BLaER1 treated with 17β-estradiol and CSF1 and Interleukin-3, amounts not matched to agents 10 nM and 100 nM (cell line): ENCODE results near the gene GRM7.

Source experiments
- H3K27ac ChIP-seq, 11 experiments: shearing (Covaris generic); formaldehyde crosslinking; 2 replicates each; pipeline ENCODE4 v1.8.1; 2022
- H3K27me3 ChIP-seq, 11 experiments: shearing (Covaris generic); formaldehyde crosslinking; 2 replicates each; pipeline ENCODE4 v1.8.1; 2022
- H3K36me3 ChIP-seq, 11 experiments: shearing (Covaris generic); formaldehyde crosslinking; 2 replicates each; pipeline ENCODE4 v1.8.1; 2022
- H3K4me1 ChIP-seq, 10 experiments: shearing (Covaris generic); formaldehyde crosslinking; 2 replicates each; pipeline ENCODE4 v1.8.1; 2022
- H3K4me2 ChIP-seq, 11 experiments: shearing (Covaris generic); formaldehyde crosslinking; 2 replicates each; pipeline ENCODE4 v1.8.1; 2022
- H3K4me3 ChIP-seq, 10 experiments: shearing (Covaris generic); formaldehyde crosslinking; 2 replicates each; pipeline ENCODE4 v1.8.1; 2022
- H3K9ac ChIP-seq, 11 experiments: shearing (Covaris generic); formaldehyde crosslinking; 2 replicates each; pipeline ENCODE4 v1.8.1; 2022
- H3K9me3 ChIP-seq, 11 experiments: shearing (Covaris generic); formaldehyde crosslinking; replicated peaks in 1 of 11; 2 replicates each; pipeline ENCODE4 v1.8.1; 2022
- H4K20me1 ChIP-seq, 11 experiments: shearing (Covaris generic); formaldehyde crosslinking; 2 replicates each; pipeline ENCODE4 v1.8.1; 2022
- Cebpa-rat ChIP-seq, 11 experiments: shearing (Covaris generic); IDR thresholded peaks; 2 replicates each; pipeline ENCODE4 v1.8.1; 2022

Gene GRM7

GRCh38 chr3:7518026-7518425 is 657.1 kb downstream of the GRM7 start:
- Histone ChIP-seq H3K27me3 (no peaks in the 10 kb centered on the region), H3K9ac (no peak overlapping the region), H3K9me3 (no peaks in the 10 kb centered on the region), H3K27ac (no peak overlapping the region), H3K4me1 (no peaks in the 10 kb centered on the region), H3K4me3 (no peak overlapping the region), H4K20me1 (no peaks in the 10 kb centered on the region), H3K4me2 (no peak overlapping the region), H3K36me3 (no peaks in the 10 kb centered on the region)
- no peak for TF ChIP-seq Cebpa-rat (IDR thresholded peaks at IDR 0.05)

DNA sequence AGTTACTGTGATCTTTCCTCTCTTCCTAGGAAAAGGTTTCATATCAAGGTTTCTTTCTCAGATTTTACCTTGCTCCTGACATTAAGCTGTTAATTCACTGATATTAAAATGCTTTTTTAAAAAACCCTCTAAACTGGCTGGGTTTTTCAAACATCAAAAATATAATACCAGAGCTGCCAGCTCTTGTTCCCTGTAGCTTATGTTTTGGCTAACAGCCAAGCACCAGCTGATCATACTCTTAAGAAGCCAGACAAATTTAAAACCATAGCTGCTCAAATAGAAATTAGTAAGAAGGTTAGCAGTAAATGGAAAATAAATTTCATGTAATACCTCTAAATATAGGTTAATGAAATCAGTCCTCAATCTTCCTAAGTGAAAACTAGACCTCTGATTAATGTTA is 657.5 kb downstream of the GRM7 start:
- no peaks in the 10 kb centered on the region for H3K36me3 ChIP-seq
- no peaks in the 10 kb centered on the region for H3K27me3 ChIP-seq
- H3K9me3 ChIP-seq = no peaks in the 10 kb centered on the region
- TF ChIP-seq Cebpa-rat (IDR thresholded peaks at IDR 0.05) = no peak
- H3K27ac ChIP-seq = no peak overlapping the region
- H3K4me1 ChIP-seq = no peaks in the 10 kb centered on the region
- no peak overlapping the region for H3K9ac ChIP-seq
- no peak overlapping the region for H3K4me2 ChIP-seq
- H3K4me3 ChIP-seq = no peak overlapping the region
- H4K20me1 ChIP-seq = no peaks in the 10 kb centered on the region

- H4K20me1 ChIP-seq = no peaks in the 10 kb centered on the region
- H3K4me3 ChIP-seq = no peak overlapping the region
- H3K27me3 ChIP-seq = no peaks in the 10 kb centered on the region
- H3K4me1 ChIP-seq = no peaks in the 10 kb centered on the region
- no peak overlapping the region for H3K9ac ChIP-seq
- no peak overlapping the region for H3K27ac ChIP-seq
- no peak for TF ChIP-seq Cebpa-rat (IDR thresholded peaks at IDR 0.05)
- no peaks in the 10 kb centered on the region for H3K36me3 ChIP-seq
- H3K4me2 ChIP-seq = no peak overlapping the region
- H3K9me3 ChIP-seq = no peaks in the 10 kb centered on the region
Measured at GRCh38 chr3:7520059-7520458, 659.1 kb downstream of the GRM7 start.

DNA sequence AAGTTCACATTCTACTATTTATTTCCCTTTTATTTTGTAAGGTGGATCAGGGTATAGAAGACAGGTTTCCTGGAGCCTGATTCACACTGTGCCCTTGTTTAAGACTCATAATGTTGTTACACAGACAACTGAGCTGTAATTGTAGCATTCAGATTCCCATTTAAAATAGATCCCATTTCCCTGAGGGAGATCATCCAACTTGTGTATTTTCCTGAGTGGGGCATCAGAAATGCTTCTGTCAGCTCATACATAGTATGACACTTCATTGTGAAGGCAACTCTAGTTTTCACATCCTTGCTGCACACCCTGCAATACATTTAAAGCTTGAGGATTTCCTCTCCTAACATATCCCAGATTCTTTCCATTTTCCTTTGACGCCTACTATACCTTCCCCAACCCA is 659.7 kb downstream of the GRM7 start:
- no peaks in the 10 kb centered on the region for H3K27me3 ChIP-seq
- H3K9me3 ChIP-seq = peaks cover 0 to 4% (median 0%) of the 10 kb centered on the region in 11 experiments; a peak in 3 of 22 replicates
- no peaks in the 10 kb centered on the region for H3K4me1 ChIP-seq
- H3K4me3 ChIP-seq = no peak overlapping the region
- no peaks in the 10 kb centered on the region for H3K36me3 ChIP-seq
- no peak overlapping the region for H3K9ac ChIP-seq
- H3K27ac ChIP-seq = no peak overlapping the region
- no peak for TF ChIP-seq Cebpa-rat (IDR thresholded peaks at IDR 0.05)
- H4K20me1 ChIP-seq = no peaks in the 10 kb centered on the region
- H3K4me2 ChIP-seq = no peak overlapping the region

DNA sequence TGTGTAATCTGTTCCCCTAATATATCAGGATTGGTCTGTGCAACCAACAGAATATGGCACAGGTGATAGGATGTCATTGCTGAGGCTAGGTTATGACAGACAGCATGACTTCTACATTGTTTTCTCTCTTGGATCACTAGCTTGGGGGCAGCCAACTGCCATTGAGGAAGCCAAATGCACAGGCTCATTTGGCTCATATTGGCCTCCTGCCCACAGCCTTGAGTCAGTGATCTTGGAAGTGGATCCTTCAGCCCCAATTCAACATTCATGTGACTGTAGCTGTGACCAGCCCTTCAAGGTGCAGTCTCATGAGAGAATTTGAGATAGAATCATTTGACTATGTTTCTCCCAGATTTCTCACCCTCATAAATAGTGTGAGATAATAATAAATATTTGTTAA is 675.6 kb downstream of the GRM7 start:
- no peaks in the 10 kb centered on the region for H3K4me1 ChIP-seq
- H3K9me3 ChIP-seq = no peaks in the 10 kb centered on the region
- H3K27ac ChIP-seq = no peak overlapping the region
- no peaks in the 10 kb centered on the region for H4K20me1 ChIP-seq
- H3K4me2 ChIP-seq = no peak overlapping the region
- TF ChIP-seq Cebpa-rat (IDR thresholded peaks at IDR 0.05) = no peak
- no peak overlapping the region for H3K4me3 ChIP-seq
- no peaks in the 10 kb centered on the region for H3K27me3 ChIP-seq
- no peak overlapping the region for H3K9ac ChIP-seq
- H3K36me3 ChIP-seq = no peaks in the 10 kb centered on the region

- TF ChIP-seq Cebpa-rat (IDR thresholded peaks at IDR 0.05) = no peak
- H3K9ac ChIP-seq = no peak overlapping the region
- H4K20me1 ChIP-seq = no peaks in the 10 kb centered on the region
- no peak overlapping the region for H3K4me2 ChIP-seq
- no peak overlapping the region for H3K27ac ChIP-seq
- no peak overlapping the region for H3K4me3 ChIP-seq
- H3K27me3 ChIP-seq = no peaks in the 10 kb centered on the region
- H3K36me3 ChIP-seq = no peaks in the 10 kb centered on the region
- H3K4me1 ChIP-seq = no peaks in the 10 kb centered on the region
- H3K9me3 ChIP-seq = no peaks in the 10 kb centered on the region
Measured at GRCh38 chr3:7536921-7537320, 676.0 kb downstream of the GRM7 start.

GRCh38 chr3:7543294-7543880 is 682.5 kb downstream of the GRM7 start:
- TF ChIP-seq Cebpa-rat (IDR thresholded peaks at IDR 0.05) = no peak
- Histone ChIP-seq H3K9ac (no peak overlapping the region), H3K9me3 (no peaks in the 10 kb centered on the region), H3K27me3 (no peaks in the 10 kb centered on the region), H3K36me3 (no peaks in the 10 kb centered on the region), H3K27ac (no peak overlapping the region), H4K20me1 (no peaks in the 10 kb centered on the region), H3K4me1 (no peaks in the 10 kb centered on the region), H3K4me2 (no peak overlapping the region), H3K4me3 (no peak overlapping the region)

DNA sequence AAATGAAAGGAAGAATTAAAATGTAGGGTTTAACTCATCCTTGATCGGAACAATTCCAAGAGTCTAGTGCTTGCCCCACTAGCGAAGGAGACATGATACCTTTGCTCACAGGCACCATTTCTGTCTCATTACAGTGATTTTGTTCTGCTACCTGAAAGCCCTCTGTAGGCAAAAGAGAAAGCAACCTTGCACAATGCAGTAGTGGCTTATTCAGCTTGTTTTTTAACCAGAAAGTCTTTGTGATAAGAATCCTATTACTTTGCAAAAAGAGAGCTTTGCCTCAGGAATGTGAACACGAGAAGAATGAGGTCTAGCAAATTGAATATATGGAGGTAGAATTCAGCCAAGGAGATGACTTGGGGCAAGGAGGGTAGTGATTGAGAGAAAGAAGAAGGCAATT is 684.4 kb downstream of the GRM7 start:
- no peak overlapping the region for H3K27ac ChIP-seq
- no peak for TF ChIP-seq Cebpa-rat (IDR thresholded peaks at IDR 0.05)
- no peaks in the 10 kb centered on the region for H3K4me1 ChIP-seq
- no peak overlapping the region for H3K4me3 ChIP-seq
- H3K9me3 ChIP-seq = no peaks in the 10 kb centered on the region
- no peaks in the 10 kb centered on the region for H3K27me3 ChIP-seq
- H4K20me1 ChIP-seq = no peaks in the 10 kb centered on the region
- no peak overlapping the region for H3K4me2 ChIP-seq
- no peaks in the 10 kb centered on the region for H3K36me3 ChIP-seq
- H3K9ac ChIP-seq = no peak overlapping the region

GRCh38 chr3:7546253-7546652 is 685.3 kb downstream of the GRM7 start:
- no peaks in the 10 kb centered on the region for H3K36me3 ChIP-seq
- no peak overlapping the region for H3K4me2 ChIP-seq
- peaks cover 0 to 3% (median 0%) of the 10 kb centered on the region in 11 experiments; a peak in 5 of 22 replicates for H3K9me3 ChIP-seq
- no peaks in the 10 kb centered on the region for H3K27me3 ChIP-seq
- no peak overlapping the region for H3K9ac ChIP-seq
- no peaks in the 10 kb centered on the region for H4K20me1 ChIP-seq
- H3K27ac ChIP-seq = no peak overlapping the region
- H3K4me1 ChIP-seq = no peaks in the 10 kb centered on the region
- no peak overlapping the region for H3K4me3 ChIP-seq
- no peak for TF ChIP-seq Cebpa-rat (IDR thresholded peaks at IDR 0.05)

DNA sequence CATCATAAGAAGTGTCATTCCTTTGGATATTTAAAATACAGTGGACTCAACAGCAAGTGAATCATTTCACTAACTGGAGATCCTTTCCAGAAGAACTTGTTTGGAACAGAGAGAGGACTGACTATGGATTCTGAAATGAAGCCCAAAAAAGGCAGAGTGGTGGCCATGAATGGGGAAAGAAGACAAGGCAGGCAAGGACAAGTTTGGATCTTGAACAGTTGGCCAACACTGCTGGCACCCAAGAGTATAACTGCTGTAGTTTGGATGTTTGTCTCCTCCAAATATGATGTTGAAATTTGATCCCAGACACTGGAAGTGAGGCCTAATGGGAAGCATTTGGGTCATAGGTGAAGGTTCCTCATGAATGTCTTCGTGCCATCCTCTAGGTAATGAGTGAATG is 686.9 kb downstream of the GRM7 start:
- no peak overlapping the region for H3K9ac ChIP-seq
- H4K20me1 ChIP-seq = no peaks in the 10 kb centered on the region
- H3K27me3 ChIP-seq = no peaks in the 10 kb centered on the region
- H3K4me3 ChIP-seq = no peak overlapping the region
- peaks cover 12 to 19% (median 14%) of the 10 kb centered on the region in 11 experiments for H3K9me3 ChIP-seq
- no peak overlapping the region for H3K27ac ChIP-seq
- no peak overlapping the region for H3K4me2 ChIP-seq
- TF ChIP-seq Cebpa-rat (IDR thresholded peaks at IDR 0.05) = no peak
- 0 out of 22 replicates have a peak, but pooled peaks cover 0 to 9% (median 0%) of the 10 kb centered on the region in 11 experiments for H3K36me3 ChIP-seq
- H3K4me1 ChIP-seq = no peaks in the 10 kb centered on the region
